Panc1 (cell line): ENCODE results near the gene VAC14.

ENCODE experiments used
- CTCF ChIP-seq: fragments of 450-650 bp; IDR thresholded peaks from 2 replicates; pipeline ENCODE4 v1.5.1; 2017; ENCODE audit warnings: mild to moderate bottlenecking
- POLR2AphosphoS5 ChIP-seq: IDR thresholded peaks from 2 replicates; pipeline ENCODE4 v1.6.1; 2012; ENCODE audit warnings: mild to moderate bottlenecking, low read depth, low read length, moderate library complexity

DNA sequence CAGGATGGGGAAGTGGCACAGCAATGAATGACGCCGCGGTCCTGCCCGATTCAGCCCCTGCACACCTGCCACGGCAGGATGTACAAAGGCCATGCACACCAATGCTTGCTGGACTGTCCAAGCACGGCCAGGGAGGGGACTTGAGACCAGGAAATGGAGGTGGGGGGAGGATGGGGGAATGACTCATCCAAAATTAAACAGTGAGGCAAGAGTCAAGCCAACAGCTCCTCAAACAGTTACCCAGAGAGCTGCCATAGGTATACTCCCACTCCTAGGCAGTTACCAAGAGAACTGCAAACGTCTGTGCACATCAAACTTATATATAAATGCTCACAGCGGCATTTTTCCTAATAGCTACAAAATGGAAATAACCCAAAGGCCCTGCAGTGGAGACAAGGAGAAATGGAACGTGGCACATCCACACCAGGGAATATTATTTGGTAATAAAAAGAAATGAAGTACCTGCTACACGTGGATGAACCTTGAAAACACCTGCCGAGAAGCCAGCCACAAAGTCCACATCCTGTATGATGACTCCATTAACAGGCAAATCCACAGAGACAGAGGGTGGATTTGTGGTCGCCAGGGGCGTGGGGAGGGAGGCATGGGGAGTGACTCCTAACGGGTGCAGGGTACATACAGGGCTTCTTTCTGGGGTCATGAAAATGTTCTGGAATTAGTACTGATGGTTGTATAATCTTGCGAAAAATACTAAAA, 54.1 kb downstream of the VAC14 start:
- TF ChIP-seq CTCF (no peak), POLR2AphosphoS5 (peak; percentile 36; the same call in 1 of the 2 replicates)
